Upper lobe of left lung (tissue), 6 donors: ENCODE measurements around the gene TREML4. TPM values are rescaled to one million over a fixed set of nuclear protein-coding genes. Genes with fewer than 3 reads are reported as not detected.

ENCODE experiments used
- ATAC-seq, 2 donors: fragments of 200-7000 bp; cut with Tn5 transposase; one replicate each; pipeline ENCODE4 v1.9.1; 2022; ENCODE audit warnings: mild to moderate bottlenecking in 2 of 2, moderate library complexity in 2 of 2; ENCODE audit not compliant: low FRiP score in 2 of 2
- DNase-seq, 2 donors: peaks; one replicate each; pipeline ENCODE4 v3.0.0-alpha.2; 2019 to 2020
- H3K27ac ChIP-seq, 4 donors: fragments of 200-600 bp; sonication (generic); one replicate each; pipeline ENCODE4 v1.5.1; 2016 to 2019
- H3K27me3 ChIP-seq, 4 donors: fragments of 200-600 bp; sonication (generic); one replicate each; pipeline ENCODE4 v1.5.1; 2017 to 2019
- H3K36me3 ChIP-seq, 4 donors: fragments of 200-600 bp; sonication (generic); one replicate each; pipeline ENCODE4 v1.5.1; 2016 to 2019
- H3K4me1 ChIP-seq, 4 donors: fragments of 200-600 bp; sonication (generic); one replicate each; pipeline ENCODE4 v1.5.1; 2018 to 2019
- H3K4me3 ChIP-seq, 4 donors: fragments of 200-600 bp; sonication (generic); one replicate each; pipeline ENCODE4 v1.5.1; 2017 to 2019; ENCODE audit warnings: mild to moderate bottlenecking in 2 of 4, moderate library complexity in 1 of 4
- H3K9me3 ChIP-seq, 4 donors: fragments of 200-600 bp; sonication (generic); one replicate each; pipeline ENCODE4 v1.5.1; 2018 to 2019
- CTCF ChIP-seq, 6 experiments: fragments of 450-650 bp in 4 of 6; fragments of 200-600 bp in 2 of 6; sonication (generic) in 2 of 6; IDR thresholded peaks; one replicate each; pipeline ENCODE4 v1.5.1; 2016 to 2019; ENCODE audit warnings: antibody characterized with exemption in 6 of 6
- EP300 ChIP-seq, 4 donors: sonication (generic); formaldehyde crosslinking; IDR thresholded peaks; one replicate each; pipeline ENCODE4 v1.5.1; 2017; ENCODE audit warnings: antibody characterized with exemption in 4 of 4, control low read depth in 2 of 4
- POLR2A ChIP-seq, 4 donors: fragments of 450-650 bp; IDR thresholded peaks; one replicate each; pipeline ENCODE4 v1.5.1; 2016 to 2017; ENCODE audit warnings: antibody characterized with exemption in 4 of 4, mild to moderate bottlenecking in 2 of 4
- POLR2AphosphoS5 ChIP-seq, 2 donors: sonication (generic); formaldehyde crosslinking; IDR thresholded peaks; one replicate each; pipeline ENCODE4 v1.5.1; 2017; ENCODE audit warnings: antibody characterized with exemption in 2 of 2
- WGBS, 2 donors: methylation state at CpG; one replicate each; pipeline ENCODE4 v1.1.5; 2017 to 2018; 5-methylcytosine and 5-hydroxymethylcytosine counted together
- total RNA-seq, 6 donors: library from RNA; depleted of rRNA in 4 of 6; stranded (reverse); fragments of >200 nt in 4 of 6; gene quantifications; one replicate each; pipeline versions ENCODE4 v1.1.0 to v1.2.1, GENCODE V29; 2016 to 2021
- donor health status: DM: no; HTN: no; CAD: no; lungs with moderate emphysema.
- donor health status: DM: no; HTN: yes; CAD: no; lungs with severe emphysema.

TREML4 gene
- total RNA-seq, 6 donors from 2014 or later = not detected

GRCh38 chr6:41226752-41227151 is 1.4 kb upstream of the TREML4 start:
- TF ChIP-seq POLR2AphosphoS5 (IDR thresholded peaks at IDR 0.05) (no peak), CTCF (IDR thresholded peaks at IDR 0.05) (no peak), POLR2A (IDR thresholded peaks at IDR 0.05) (no peak), EP300 (IDR thresholded peaks at IDR 0.05) (no peak)
- H3K36me3 ChIP-seq = no peaks in the 10 kb centered on the region
- H3K27me3 ChIP-seq = no peaks in the 10 kb centered on the region
- WGBS, 2 donors = 44 to 55% methylated on average over 3 of the region's 3 CpGs
- no peak overlapping the region for H3K27ac ChIP-seq
- ATAC-seq = no peak
- H3K4me1 ChIP-seq = no peaks in the 10 kb centered on the region
- no peak for DNase-seq
- no peak overlapping the region for H3K4me3 ChIP-seq
- no peaks in the 10 kb centered on the region for H3K9me3 ChIP-seq

- DNase-seq (peak in 1 of 2 donors; percentile 58), ATAC-seq (peak; percentile 60 to 68)
- Histone ChIP-seq H3K27ac (no peak overlapping the region), H3K9me3 (no peaks in the 10 kb centered on the region), H3K36me3 (no peaks in the 10 kb centered on the region), H3K4me1 (no peaks in the 10 kb centered on the region), H3K27me3 (no peaks in the 10 kb centered on the region), H3K4me3 (no peak overlapping the region)
- TF ChIP-seq POLR2A (IDR thresholded peaks at IDR 0.05) (no peak), POLR2AphosphoS5 (IDR thresholded peaks at IDR 0.05) (no peak), EP300 (IDR thresholded peaks at IDR 0.05) (no peak), CTCF (IDR thresholded peaks at IDR 0.05) (no peak)
- WGBS, 2 donors = 41 to 52% methylated on average over 3 to 5 of the region's 5 CpGs
These were observed 467 bp downstream of the TREML4 start for GRCh38 chr6:41228616-41229015.

- no peak for DNase-seq
- Histone ChIP-seq H3K27ac (no peak overlapping the region), H3K27me3 (no peaks in the 10 kb centered on the region), H3K4me3 (no peak overlapping the region), H3K4me1 (no peaks in the 10 kb centered on the region), H3K9me3 (no peaks in the 10 kb centered on the region), H3K36me3 (no peaks in the 10 kb centered on the region)
- WGBS, 2 donors = 87 to 89% methylated on average over 3 to 4 of the region's 4 CpGs
- ATAC-seq = peak in 1 of 2 donors; percentile 56
- TF ChIP-seq POLR2A (IDR thresholded peaks at IDR 0.05) (no peak), POLR2AphosphoS5 (IDR thresholded peaks at IDR 0.05) (no peak), CTCF (IDR thresholded peaks at IDR 0.05) (no peak), EP300 (IDR thresholded peaks at IDR 0.05) (no peak)
These were observed 1.6 kb downstream of the TREML4 start for GRCh38 chr6:41229721-41230120.

- 66 to 69% methylated on average over 5 of the region's 5 CpGs for WGBS, 2 donors
- Histone ChIP-seq H3K9me3 (no peaks in the 10 kb centered on the region), H3K4me3 (no peak overlapping the region), H3K4me1 (no peaks in the 10 kb centered on the region), H3K27me3 (no peaks in the 10 kb centered on the region), H3K27ac (no peak overlapping the region), H3K36me3 (no peaks in the 10 kb centered on the region)
- TF ChIP-seq CTCF (IDR thresholded peaks at IDR 0.05) = no peak
- no peak for TF ChIP-seq POLR2AphosphoS5 (IDR thresholded peaks at IDR 0.05)
- TF ChIP-seq POLR2A (IDR thresholded peaks at IDR 0.05) = no peak
- no peak for TF ChIP-seq EP300 (IDR thresholded peaks at IDR 0.05)
- DNase-seq (no peak), ATAC-seq (no peak)
These were observed 3.1 kb downstream of the TREML4 start for GRCh38 chr6:41231246-41231645.

- Histone ChIP-seq H3K27me3 (no peaks in the 10 kb centered on the region), H3K4me3 (no peak overlapping the region), H3K36me3 (no peaks in the 10 kb centered on the region), H3K9me3 (no peaks in the 10 kb centered on the region), H3K4me1 (no peaks in the 10 kb centered on the region), H3K27ac (no peak overlapping the region)
- 79 to 89% methylated on average over 6 of the region's 6 CpGs for WGBS, 2 donors
- ATAC-seq = no peak
- no peak for DNase-seq
- TF ChIP-seq CTCF (IDR thresholded peaks at IDR 0.05) (no peak), POLR2A (IDR thresholded peaks at IDR 0.05) (no peak), EP300 (IDR thresholded peaks at IDR 0.05) (no peak), POLR2AphosphoS5 (IDR thresholded peaks at IDR 0.05) (no peak)
These were observed 4.5 kb downstream of the TREML4 start for GRCh38 chr6:41232667-41233066.
